HUES48 (cell line): ENCODE data around the gene HCRT.
"Not testable (repeated sequence)": the region's sequence is repeated elsewhere in the genome, so short reads cannot be mapped to it uniquely, and the experiment has no call there.

ENCODE experiments used
- H3K27ac ChIP-seq: one replicate; pipeline ENCODE4 v1.7.0; 2013; ENCODE audit warnings: low read depth, low read length, inconsistent platforms
- H3K27me3 ChIP-seq: 2 replicates; pipeline ENCODE4 v1.6.1; 2013; ENCODE audit warnings: mild to moderate bottlenecking, low read length; ENCODE audit not compliant: control insufficient read depth, insufficient read depth
- H3K36me3 ChIP-seq: 2 replicates; pipeline ENCODE4 v1.6.1; 2013; ENCODE audit warnings: low read length; ENCODE audit not compliant: control insufficient read depth, insufficient read depth
- H3K4me1 ChIP-seq: 2 replicates; pipeline ENCODE4 v1.6.1; 2013; ENCODE audit warnings: mild to moderate bottlenecking, low read length; ENCODE audit not compliant: control insufficient read depth, insufficient read depth
- H3K4me3 ChIP-seq: 2 replicates; pipeline ENCODE4 v1.5.1; 2013; ENCODE audit warnings: mild to moderate bottlenecking, low read depth, low read length
- H3K9ac ChIP-seq: 2 replicates; pipeline ENCODE4 v1.6.1; 2013; ENCODE audit warnings: mild to moderate bottlenecking, low read depth, low read length, moderate library complexity
- H3K9me3 ChIP-seq: 2 replicates; pipeline ENCODE4 v1.6.1; 2013; ENCODE audit warnings: low read length; ENCODE audit not compliant: control insufficient read depth, insufficient read depth

The HCRT gene

DNA sequence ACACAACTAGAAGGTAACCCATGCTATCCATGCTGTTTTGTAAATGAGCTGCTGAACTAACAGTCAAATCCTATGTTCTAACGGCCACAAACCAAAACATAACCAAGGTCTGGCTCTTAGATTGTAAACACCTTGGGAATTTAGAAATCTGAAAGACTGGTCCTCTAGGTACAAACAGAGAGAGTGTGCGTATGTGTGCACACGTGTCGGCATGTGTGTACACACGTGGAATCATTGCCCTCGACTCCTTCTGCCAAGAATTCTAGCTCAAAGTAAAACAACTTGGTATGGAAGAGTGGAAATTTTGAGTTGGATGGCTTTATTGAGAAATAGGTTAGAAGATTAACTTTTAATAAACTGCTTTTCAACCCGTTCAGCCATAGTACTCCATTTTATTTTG, 27.1 kb upstream of the HCRT start:
- no peak overlapping the region for H3K27ac ChIP-seq
- no peak overlapping the region for H3K9ac ChIP-seq
- no peaks in the 10 kb centered on the region for H3K9me3 ChIP-seq
- H3K27me3 ChIP-seq = no peaks in the 10 kb centered on the region
- H3K36me3 ChIP-seq = peaks cover 74% of the 10 kb centered on the region
- H3K4me1 ChIP-seq = no peaks in the 10 kb centered on the region
- H3K4me3 ChIP-seq = no peak overlapping the region

DNA sequence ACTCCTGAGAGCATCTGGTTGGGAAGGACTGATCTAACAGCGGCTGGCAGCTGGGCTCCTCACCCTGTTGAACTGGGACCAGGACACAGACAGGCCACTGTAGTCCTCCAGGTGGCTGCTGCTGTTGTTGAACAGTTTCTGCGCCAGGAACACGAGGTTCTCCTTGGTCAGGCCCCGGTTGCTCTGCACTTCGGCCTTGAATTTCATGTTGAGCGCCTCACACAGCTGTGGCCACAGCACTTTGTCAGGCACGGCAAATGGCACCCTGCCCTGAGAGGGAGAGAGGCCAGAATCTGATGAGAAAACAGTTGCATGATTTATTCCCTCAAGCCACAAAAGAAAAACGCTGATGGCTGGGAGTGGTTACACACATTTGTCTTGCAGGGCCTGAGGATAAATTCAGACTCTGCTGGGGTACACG, 26.7 kb upstream of the HCRT start:
- not testable (repeated sequence) for H3K27me3 ChIP-seq

DNA sequence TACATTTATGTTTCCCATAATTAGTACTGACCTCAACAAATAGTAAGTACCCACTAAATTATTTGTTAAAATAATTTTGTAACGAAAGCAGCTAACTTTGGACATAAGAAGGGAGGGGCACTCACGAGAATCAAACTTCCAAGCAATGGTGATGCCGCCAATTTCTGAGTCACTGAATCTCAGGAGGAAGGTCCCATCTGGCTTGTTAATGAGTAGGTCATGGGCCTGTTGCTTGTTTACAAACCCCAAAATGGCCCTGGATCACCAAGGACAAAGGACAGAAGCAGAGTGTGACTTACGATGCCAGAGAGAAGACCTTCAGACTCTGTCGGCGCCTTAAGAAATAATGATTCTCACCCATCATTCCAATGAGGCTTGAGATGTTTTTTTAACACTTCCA, 24.8 kb upstream of the HCRT start:
- H3K4me1 ChIP-seq = no peaks in the 10 kb centered on the region
- no peak overlapping the region for H3K4me3 ChIP-seq
- no peak overlapping the region for H3K9ac ChIP-seq
- peaks cover 70% of the 10 kb centered on the region for H3K36me3 ChIP-seq
- H3K27ac ChIP-seq = no peak overlapping the region
- no peaks in the 10 kb centered on the region for H3K9me3 ChIP-seq
- no peaks in the 10 kb centered on the region for H3K27me3 ChIP-seq

More for the DNA sequence above, 26.7 kb upstream of the HCRT start:
- not testable (repeated sequence) for H3K9me3 ChIP-seq, H3K9ac ChIP-seq, H3K4me1 ChIP-seq, H3K4me3 ChIP-seq, H3K27ac ChIP-seq
- peaks cover 74% of the 10 kb centered on the region for H3K36me3 ChIP-seq

DNA sequence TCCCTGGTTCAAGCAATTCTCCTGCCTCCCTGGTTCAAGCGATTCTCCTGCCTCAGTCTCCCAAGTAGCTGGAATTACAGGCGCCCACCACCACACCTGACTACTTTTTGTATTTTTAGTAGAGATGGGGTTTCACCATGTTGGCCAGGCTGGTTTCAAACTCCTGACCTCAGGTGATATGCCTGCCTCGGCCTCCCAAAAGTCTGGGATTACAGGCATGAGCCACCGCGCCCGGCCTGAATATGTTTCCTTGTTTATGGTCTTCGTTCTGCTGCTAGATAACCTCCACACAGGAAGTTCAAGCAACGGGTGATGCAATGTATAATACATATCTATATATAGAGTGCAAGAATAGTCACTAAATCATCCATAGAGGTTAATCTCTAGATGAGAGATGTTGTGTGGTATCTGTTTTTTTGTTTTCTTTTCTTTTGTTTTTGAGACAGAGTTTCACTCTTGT, 20.9 kb upstream of the HCRT start:
- peaks cover 76% of the 10 kb centered on the region for H3K36me3 ChIP-seq

DNA sequence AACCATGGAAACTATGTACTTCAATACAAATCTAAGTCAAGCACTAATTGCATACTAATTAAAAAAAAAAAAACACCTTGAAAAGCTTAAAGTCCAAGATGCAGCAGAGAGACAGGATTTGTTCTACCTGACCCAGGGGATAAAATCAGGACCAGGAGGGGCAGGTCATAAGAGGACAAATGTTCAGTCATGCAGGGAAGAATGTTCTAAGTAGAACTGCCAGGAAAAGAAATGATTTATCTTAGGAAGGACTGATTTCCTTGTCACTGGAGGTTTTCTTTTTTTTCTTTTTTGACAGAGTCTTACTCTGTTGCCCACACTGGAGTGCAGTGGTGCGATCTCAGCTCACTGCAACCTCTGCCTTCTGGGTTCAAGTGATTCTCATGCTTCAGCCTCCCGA, 18.1 kb upstream of the HCRT start:
- Histone ChIP-seq H3K27me3 (no peaks in the 10 kb centered on the region), H3K4me1 (no peaks in the 10 kb centered on the region), H3K27ac (no peak overlapping the region), H3K4me3 (no peak overlapping the region), H3K9ac (no peak overlapping the region), H3K9me3 (no peaks in the 10 kb centered on the region), H3K36me3 (peaks cover 68% of the 10 kb centered on the region)

More for the DNA sequence above, 20.9 kb upstream of the HCRT start:
- H3K9ac ChIP-seq, H3K4me3 ChIP-seq, H3K4me1 ChIP-seq, H3K27me3 ChIP-seq, H3K27ac ChIP-seq, H3K9me3 ChIP-seq: not testable (repeated sequence)

DNA sequence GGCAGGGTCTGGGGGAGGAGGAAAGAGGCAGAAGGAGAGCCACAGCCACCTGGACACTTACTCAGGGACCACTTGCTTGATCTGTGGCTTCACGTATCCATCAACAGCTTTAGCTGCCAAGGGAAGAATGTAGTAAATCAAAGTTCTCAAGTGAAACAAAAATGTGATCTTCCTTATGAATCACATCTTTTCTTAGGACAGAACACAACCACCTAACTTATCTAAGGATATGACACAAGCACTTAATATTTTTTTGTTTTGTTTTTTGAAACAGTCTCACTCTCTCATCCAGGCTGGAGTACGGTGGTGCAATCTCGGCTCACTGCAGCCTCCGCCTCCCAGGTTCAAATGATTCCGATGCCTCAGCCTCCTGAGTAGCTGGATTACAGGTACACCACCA, 17.4 kb upstream of the HCRT start:
- peaks cover 67% of the 10 kb centered on the region for H3K36me3 ChIP-seq
- no peaks in the 10 kb centered on the region for H3K4me1 ChIP-seq
- no peak overlapping the region for H3K9ac ChIP-seq
- no peak overlapping the region for H3K4me3 ChIP-seq
- H3K27ac ChIP-seq = no peak overlapping the region
- H3K27me3 ChIP-seq = no peaks in the 10 kb centered on the region
- H3K9me3 ChIP-seq = no peaks in the 10 kb centered on the region

DNA sequence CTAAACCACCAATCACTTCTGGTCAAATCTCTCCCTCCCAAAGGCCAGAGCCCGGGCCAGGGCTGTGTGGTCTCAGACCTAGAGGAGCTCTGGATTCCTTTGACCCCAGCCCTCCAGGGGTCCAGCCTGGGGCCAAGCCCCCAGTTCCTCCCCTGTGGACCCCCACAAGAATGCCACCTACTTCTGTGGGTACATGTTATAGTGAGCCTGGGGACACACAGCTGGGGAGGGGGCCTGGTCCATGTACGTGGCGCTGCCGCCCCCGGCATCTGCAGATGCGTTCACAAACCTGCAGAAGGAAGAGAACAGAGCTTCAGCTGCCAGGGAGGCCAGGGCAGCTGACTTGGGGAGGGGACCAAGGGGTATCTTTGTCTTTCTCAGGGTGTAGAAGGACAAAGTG, 16.9 kb upstream of the HCRT start:
- H3K9ac ChIP-seq = no peak overlapping the region
- H3K36me3 ChIP-seq = peaks cover 62% of the 10 kb centered on the region

DNA sequence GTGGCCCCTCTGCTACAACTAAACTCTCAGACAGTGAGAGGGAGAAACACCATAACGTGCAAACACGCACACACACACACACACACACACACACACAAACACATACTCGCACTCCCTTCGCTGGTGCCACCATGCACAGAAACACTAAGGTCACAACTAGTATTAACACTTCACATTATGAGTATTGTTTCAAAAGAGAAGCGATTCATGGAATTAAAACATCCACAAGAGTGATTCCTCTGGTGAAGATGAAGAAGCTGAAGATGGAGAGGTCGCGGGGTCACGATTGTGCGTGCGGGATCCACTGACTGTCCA, 16.2 kb upstream of the HCRT start:
- H3K27me3 ChIP-seq = no peaks in the 10 kb centered on the region

More for the DNA sequence above, 16.9 kb upstream of the HCRT start:
- H3K27me3 ChIP-seq = no peaks in the 10 kb centered on the region
- no peaks in the 10 kb centered on the region for H3K4me1 ChIP-seq
- no peak overlapping the region for H3K4me3 ChIP-seq
- H3K27ac ChIP-seq = no peak overlapping the region
- no peaks in the 10 kb centered on the region for H3K9me3 ChIP-seq

DNA sequence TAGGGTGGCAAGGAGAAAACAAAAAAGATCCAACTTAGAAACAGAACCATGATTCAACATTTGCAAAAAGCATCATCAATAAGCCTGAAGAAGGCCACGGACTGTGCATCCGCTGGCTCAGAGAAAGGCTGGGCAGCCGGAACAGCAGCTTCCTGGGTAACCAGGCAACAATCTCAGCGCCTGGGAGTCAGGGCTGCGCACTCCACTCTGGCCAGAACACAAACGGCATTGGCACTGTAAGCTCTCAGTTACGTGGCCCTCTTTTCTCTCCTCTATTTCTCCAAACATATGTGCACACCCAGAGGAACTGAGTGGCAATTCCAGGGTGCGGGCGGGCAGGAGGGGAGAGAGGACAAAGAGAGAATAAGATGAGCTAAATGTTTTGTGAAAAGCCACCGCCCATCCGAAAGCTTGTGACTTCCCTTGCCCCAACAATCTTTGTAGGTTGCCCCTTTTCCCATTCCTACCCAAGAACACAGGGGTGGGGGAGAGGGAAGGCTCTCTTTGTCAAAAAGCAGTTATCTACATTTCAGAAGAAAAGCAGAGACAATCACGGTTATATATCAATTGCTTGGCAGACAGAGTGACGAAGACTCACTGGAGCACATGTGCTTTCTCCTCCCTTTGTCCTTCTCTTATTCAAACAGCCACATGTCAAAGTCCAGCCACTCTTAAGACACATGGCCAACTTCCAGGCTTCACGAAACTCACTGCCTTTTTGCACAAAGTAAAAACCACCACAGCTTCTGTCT, 15.6 kb upstream of the HCRT start:
- no peaks in the 10 kb centered on the region for H3K27me3 ChIP-seq
- H3K9me3 ChIP-seq = no peaks in the 10 kb centered on the region
- H3K4me1 ChIP-seq = no peaks in the 10 kb centered on the region
- H3K9ac ChIP-seq = no peak overlapping the region
- H3K27ac ChIP-seq = peak overlapping the region; percentile 28
- H3K4me3 ChIP-seq = no peak overlapping the region
- peaks cover 51% of the 10 kb centered on the region for H3K36me3 ChIP-seq

More for the DNA sequence above, 16.2 kb upstream of the HCRT start:
- Histone ChIP-seq H3K27ac (no peak overlapping the region), H3K9me3 (no peaks in the 10 kb centered on the region), H3K36me3 (peaks cover 56% of the 10 kb centered on the region), H3K4me3 (no peak overlapping the region), H3K4me1 (no peaks in the 10 kb centered on the region), H3K9ac (no peak overlapping the region)

DNA sequence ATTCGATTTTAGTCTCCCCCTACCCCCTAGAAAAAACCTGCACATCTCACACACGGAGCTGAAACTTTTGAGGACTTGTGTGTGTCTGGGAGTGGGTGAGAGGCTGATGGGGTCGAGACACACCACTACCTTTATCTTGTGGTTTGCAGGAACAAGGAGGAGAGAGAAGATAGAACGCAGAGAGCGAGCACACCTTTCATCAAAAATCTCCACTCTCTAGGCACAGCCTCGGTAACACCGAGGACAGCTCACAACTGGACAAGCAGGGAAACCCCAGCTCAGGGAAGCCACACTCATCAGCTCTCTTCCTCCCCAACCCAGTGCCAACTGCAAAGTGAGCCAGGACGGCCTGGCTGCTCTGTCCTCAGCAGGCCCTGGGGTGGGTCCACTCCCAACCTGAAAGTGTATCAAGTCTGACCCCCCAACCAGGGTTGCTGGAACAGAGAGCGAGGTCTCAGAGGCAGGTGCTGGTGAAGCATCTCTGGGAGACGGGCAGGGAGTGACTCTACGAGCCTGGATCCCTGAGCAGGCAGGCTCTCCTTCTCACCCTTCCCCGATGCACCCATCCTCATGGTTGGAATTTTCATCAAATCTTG, 14.3 kb upstream of the HCRT start:
- Histone ChIP-seq H3K27ac (no peak overlapping the region), H3K9me3 (no peaks in the 10 kb centered on the region), H3K36me3 (peaks cover 45% of the 10 kb centered on the region), H3K9ac (no peak overlapping the region), H3K4me3 (no peak overlapping the region), H3K27me3 (no peaks in the 10 kb centered on the region), H3K4me1 (no peaks in the 10 kb centered on the region)

DNA sequence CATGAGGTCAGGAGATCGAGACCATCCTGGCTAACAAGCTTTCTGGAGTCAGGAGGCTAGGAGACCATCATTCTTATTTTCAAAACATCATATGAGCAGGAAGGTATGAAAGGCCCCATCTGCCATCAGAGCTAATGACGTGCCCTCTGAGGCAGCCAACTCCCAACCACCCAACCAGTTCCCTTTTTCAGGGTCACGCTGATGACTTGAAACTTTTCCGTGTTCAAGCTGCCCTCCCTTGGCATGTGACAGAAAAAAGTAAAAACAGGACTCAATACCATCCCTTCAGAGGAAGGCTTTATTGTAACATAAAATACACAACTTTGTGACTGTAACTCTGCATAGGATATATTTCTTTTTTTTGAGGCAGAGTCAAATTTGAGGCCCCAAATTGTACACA, 13.6 kb upstream of the HCRT start:
- Histone ChIP-seq H3K27ac (no peak overlapping the region), H3K4me3 (no peak overlapping the region), H3K36me3 (peaks cover 39% of the 10 kb centered on the region), H3K9me3 (no peaks in the 10 kb centered on the region), H3K9ac (no peak overlapping the region), H3K4me1 (peaks cover 3% of the 10 kb centered on the region; the same call in 1 of the 2 replicates), H3K27me3 (no peaks in the 10 kb centered on the region)
